A673 (cell line): ENCODE measurements around the gene ITSN1.

ENCODE experiments used
- EZH2 ChIP-seq: fragments of 200-600 bp; sonication (generic); IDR thresholded peaks from 2 replicates; pipeline ENCODE4 v1.6.1; 2017; ENCODE audit warnings: borderline replicate concordance, low read depth, mild to moderate bottlenecking, mixed read lengths, antibody characterized with exemption, low read length; ENCODE audit not compliant: poor library complexity, severe bottlenecking
- TF ChIP-seq, protein P1 (sequence below): fragments of 300-800, 200-600 bp; sonication (generic); conservative IDR thresholded peaks from 2 replicates; pipeline ENCODE4 v1.5.1; 2017; ENCODE audit warnings: low read depth, mild to moderate bottlenecking, antibody characterized with exemption, low read length, moderate library complexity, mixed read lengths

DNA sequence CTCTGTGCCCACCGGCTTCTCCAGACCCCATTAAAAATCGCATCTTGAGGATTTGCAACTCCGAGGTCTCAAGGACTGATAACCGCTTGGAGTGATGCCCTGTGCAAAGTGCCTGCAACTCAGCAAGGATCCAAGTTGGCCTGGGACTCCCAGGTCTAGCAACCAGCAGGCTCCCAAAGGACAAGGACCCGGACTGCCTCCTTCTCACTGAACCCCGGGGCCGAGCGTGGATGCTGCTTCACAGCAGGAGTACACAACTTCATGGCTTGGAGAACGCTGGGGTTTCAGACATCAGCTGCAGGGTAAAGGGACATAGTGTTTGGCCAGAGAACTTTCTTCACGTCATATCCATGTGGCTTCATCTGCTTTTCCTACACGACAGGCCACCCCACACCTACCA lies 208.1 kb downstream of the ITSN1 start:
- TF ChIP-seq, protein P1, sequence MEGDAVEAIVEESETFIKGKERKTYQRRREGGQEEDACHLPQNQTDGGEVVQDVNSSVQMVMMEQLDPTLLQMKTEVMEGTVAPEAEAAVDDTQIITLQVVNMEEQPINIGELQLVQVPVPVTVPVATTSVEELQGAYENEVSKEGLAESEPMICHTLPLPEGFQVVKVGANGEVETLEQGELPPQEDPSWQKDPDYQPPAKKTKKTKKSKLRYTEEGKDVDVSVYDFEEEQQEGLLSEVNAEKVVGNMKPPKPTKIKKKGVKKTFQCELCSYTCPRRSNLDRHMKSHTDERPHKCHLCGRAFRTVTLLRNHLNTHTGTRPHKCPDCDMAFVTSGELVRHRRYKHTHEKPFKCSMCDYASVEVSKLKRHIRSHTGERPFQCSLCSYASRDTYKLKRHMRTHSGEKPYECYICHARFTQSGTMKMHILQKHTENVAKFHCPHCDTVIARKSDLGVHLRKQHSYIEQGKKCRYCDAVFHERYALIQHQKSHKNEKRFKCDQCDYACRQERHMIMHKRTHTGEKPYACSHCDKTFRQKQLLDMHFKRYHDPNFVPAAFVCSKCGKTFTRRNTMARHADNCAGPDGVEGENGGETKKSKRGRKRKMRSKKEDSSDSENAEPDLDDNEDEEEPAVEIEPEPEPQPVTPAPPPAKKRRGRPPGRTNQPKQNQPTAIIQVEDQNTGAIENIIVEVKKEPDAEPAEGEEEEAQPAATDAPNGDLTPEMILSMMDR: no peak
- no peak for TF ChIP-seq EZH2
